Ectodermal cell (in vitro differentiated cells): ENCODE results near the gene TIGAR.

Source experiments
- H3K27ac ChIP-seq: 2 replicates; pipeline ENCODE4 v1.7.0; 2013; ENCODE audit warnings: mild to moderate bottlenecking, low read depth, low read length; ENCODE audit not compliant: insufficient read depth, poor library complexity, severe bottlenecking
- H3K27me3 ChIP-seq: 2 replicates; pipeline ENCODE4 v1.7.0; 2013; ENCODE audit warnings: mild to moderate bottlenecking, low read length; ENCODE audit not compliant: insufficient read depth, control insufficient read depth, poor library complexity, severe bottlenecking
- H3K36me3 ChIP-seq: one replicate; pipeline ENCODE4 v1.7.0; 2013; ENCODE audit warnings: low read length; ENCODE audit not compliant: control insufficient read depth, insufficient read depth
- H3K4me1 ChIP-seq: one replicate; pipeline ENCODE4 v1.7.0; 2013; ENCODE audit warnings: low read length; ENCODE audit not compliant: control insufficient read depth, insufficient read depth
- H3K4me3 ChIP-seq: 2 replicates; pipeline ENCODE4 v1.7.0; 2013; ENCODE audit warnings: low read depth, low read length, control low read depth; ENCODE audit not compliant: insufficient read depth
- H3K9me3 ChIP-seq: 2 replicates; pipeline ENCODE4 v1.7.0; 2013; ENCODE audit warnings: mild to moderate bottlenecking, low read length, moderate library complexity; ENCODE audit not compliant: control insufficient read depth
- WGBS, 2 experiments: methylation state at CpG; one replicate each; pipeline ENCODE4 v1.1.7; 2013; ENCODE audit warnings: missing lambda C conversion rate in 2 of 2; 5-methylcytosine and 5-hydroxymethylcytosine counted together

The TIGAR gene

GRCh38 chr12:4330203-4330602 lies 9.2 kb downstream of the TIGAR start:
- WGBS, 2 experiments = 95 to 100% methylated on average over 3 of the region's 3 CpGs
- Histone ChIP-seq H3K27me3 (no peaks in the 10 kb centered on the region), H3K4me1 (no peaks in the 10 kb centered on the region), H3K36me3 (peaks cover 4% of the 10 kb centered on the region), H3K27ac (no peak overlapping the region), H3K9me3 (no peaks in the 10 kb centered on the region), H3K4me3 (no peak overlapping the region)

- WGBS, 2 experiments = 93 to 100% methylated on average over 1 of the region's 1 CpG
- H3K9me3 ChIP-seq = no peaks in the 10 kb centered on the region
- no peak overlapping the region for H3K27ac ChIP-seq
- H3K36me3 ChIP-seq = peaks cover 8% of the 10 kb centered on the region
- H3K27me3 ChIP-seq = no peaks in the 10 kb centered on the region
- no peaks in the 10 kb centered on the region for H3K4me1 ChIP-seq
- no peak overlapping the region for H3K4me3 ChIP-seq
Measured at GRCh38 chr12:4331221-4331620, 10.2 kb downstream of the TIGAR start.

GRCh38 chr12:4331842-4332241 lies 10.8 kb downstream of the TIGAR start:
- 76 to 88% methylated on average over 4 of the region's 4 CpGs for whole genome bisulfite sequencing, 2 experiments
- Histone ChIP-seq H3K27ac (no peak overlapping the region), H3K9me3 (no peaks in the 10 kb centered on the region), H3K4me1 (no peaks in the 10 kb centered on the region), H3K4me3 (no peak overlapping the region), H3K27me3 (no peaks in the 10 kb centered on the region), H3K36me3 (peaks cover 13% of the 10 kb centered on the region)

GRCh38 chr12:4346931-4347330 lies 25.9 kb downstream of the TIGAR start:
- H3K27ac ChIP-seq = no peak overlapping the region
- H3K27me3 ChIP-seq = no peaks in the 10 kb centered on the region
- H3K9me3 ChIP-seq = no peaks in the 10 kb centered on the region
- H3K4me3 ChIP-seq = no peak overlapping the region
- H3K4me1 ChIP-seq = no peaks in the 10 kb centered on the region
- peaks cover 13% of the 10 kb centered on the region for H3K36me3 ChIP-seq

- Histone ChIP-seq H3K36me3 (peaks cover 24% of the 10 kb centered on the region), H3K4me1 (no peaks in the 10 kb centered on the region), H3K27me3 (no peaks in the 10 kb centered on the region), H3K9me3 (no peaks in the 10 kb centered on the region), H3K4me3 (no peak overlapping the region), H3K27ac (no peak overlapping the region)
- 77 to 94% methylated on average over 3 to 4 of the region's 4 CpGs for WGBS, 2 experiments
Measured at GRCh38 chr12:4353785-4354208, 32.8 kb downstream of the TIGAR start.

GRCh38 chr12:4355156-4356040 lies 34.4 kb downstream of the TIGAR start:
- Histone ChIP-seq H3K4me3 (no peak overlapping the region), H3K36me3 (peaks cover 24% of the 10 kb centered on the region), H3K27me3 (no peaks in the 10 kb centered on the region), H3K9me3 (no peaks in the 10 kb centered on the region), H3K4me1 (no peaks in the 10 kb centered on the region), H3K27ac (no peak overlapping the region)
- 85 to 88% methylated on average over 3 of the region's 3 CpGs for WGBS, 2 experiments

- Histone ChIP-seq H3K27ac (no peak overlapping the region), H3K4me3 (no peak overlapping the region), H3K36me3 (peaks cover 20% of the 10 kb centered on the region), H3K27me3 (no peaks in the 10 kb centered on the region), H3K4me1 (no peaks in the 10 kb centered on the region), H3K9me3 (no peaks in the 10 kb centered on the region)
Measured at GRCh38 chr12:4356041-4356327, 35.0 kb downstream of the TIGAR start.

- Histone ChIP-seq H3K36me3 (no peaks in the 10 kb centered on the region), H3K27me3 (no peaks in the 10 kb centered on the region), H3K4me1 (no peaks in the 10 kb centered on the region), H3K4me3 (no peak overlapping the region), H3K27ac (no peak overlapping the region), H3K9me3 (no peaks in the 10 kb centered on the region)
- 88 to 96% methylated on average over 2 of the region's 2 CpGs for WGBS, 2 experiments
Measured at GRCh38 chr12:4366090-4366489, 45.1 kb downstream of the TIGAR start.

- Histone ChIP-seq H3K4me3 (no peak overlapping the region), H3K27me3 (no peaks in the 10 kb centered on the region), H3K27ac (no peak overlapping the region), H3K4me1 (no peaks in the 10 kb centered on the region), H3K36me3 (no peaks in the 10 kb centered on the region), H3K9me3 (no peaks in the 10 kb centered on the region)
- 88 to 91% methylated on average over 3 to 4 of the region's 4 CpGs for WGBS, 2 experiments
Measured at GRCh38 chr12:4369548-4369947, 48.5 kb downstream of the TIGAR start.

GRCh38 chr12:4370265-4370664 lies 49.3 kb downstream of the TIGAR start:
- H3K36me3 ChIP-seq = no peaks in the 10 kb centered on the region
- WGBS, 2 experiments = 96% methylated on average over 31 of the region's 31 CpGs
- H3K27me3 ChIP-seq = no peaks in the 10 kb centered on the region
- H3K9me3 ChIP-seq = no peaks in the 10 kb centered on the region
- H3K4me3 ChIP-seq = no peak overlapping the region
- no peak overlapping the region for H3K27ac ChIP-seq
- H3K4me1 ChIP-seq = no peaks in the 10 kb centered on the region

- no peak overlapping the region for H3K27ac ChIP-seq
Measured at GRCh38 chr12:4372653-4373052, 51.6 kb downstream of the TIGAR start.

More at GRCh38 chr12:4372653-4373052, 51.6 kb downstream of the TIGAR start:
- H3K9me3 ChIP-seq = no peaks in the 10 kb centered on the region
- 89 to 93% methylated on average over 1 to 2 of the region's 2 CpGs for WGBS, 2 experiments
- no peaks in the 10 kb centered on the region for H3K4me1 ChIP-seq
- no peaks in the 10 kb centered on the region for H3K36me3 ChIP-seq
- H3K4me3 ChIP-seq = no peak overlapping the region
- H3K27me3 ChIP-seq = no peaks in the 10 kb centered on the region
